ENCODE data around the gene CAPN6. TPM values are rescaled to one million over a fixed set of nuclear protein-coding genes. Genes with fewer than 3 reads are reported as not detected.

Gene CAPN6
- total and polyA plus RNA-seq, 2 donors (not counting 3 experiments of a cell fraction or from before 2014, with no cell fraction given) = not detected

DNA sequence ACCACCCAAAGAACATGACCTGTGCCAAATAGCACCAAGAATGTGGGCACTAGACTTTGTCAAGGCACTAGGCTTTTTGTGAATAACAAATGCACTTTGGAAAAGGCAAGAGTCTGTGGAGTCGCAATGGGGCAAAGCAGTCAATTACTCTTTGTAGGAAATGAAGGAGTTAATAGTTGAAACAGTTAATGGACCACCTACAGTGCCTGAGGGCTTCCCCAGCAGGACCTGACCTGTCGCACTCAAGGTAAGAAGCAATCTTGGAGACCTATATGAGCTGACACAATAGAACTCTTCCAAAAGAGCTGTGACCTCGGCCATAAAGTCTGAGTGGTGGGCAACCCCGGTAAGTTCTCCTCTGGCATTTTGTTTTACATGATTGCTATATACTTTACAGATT is 49.2 kb upstream of the CAPN6 start:
- POLR2A ChIA-PET = no interaction called here
- Histone ChIP-seq H3K27ac (ENCODE audit: insufficient read depth, low read depth, low read length) (no peak overlapping the region), H3K9me3 (replicated peaks; ENCODE audit: control insufficient read depth, insufficient read depth, low read length) (no peaks in the 10 kb centered on the region), H3K9ac (replicated peaks; ENCODE audit: extremely low read depth, insufficient read depth, low read length) (no peak overlapping the region), H3K4me1 (ENCODE audit: control insufficient read depth, extremely low read depth, insufficient read depth, low read length) (no peaks in the 10 kb centered on the region), H2AFZ (ENCODE audit: low read depth, low read length) (no peak overlapping the region), H3K79me2 (ENCODE audit: control insufficient read depth, insufficient read depth, low read length) (no peaks in the 10 kb centered on the region), H3K9me1 (replicated peaks; ENCODE audit: control insufficient read depth, extremely low read depth, insufficient read depth, low read length) (no peaks in the 10 kb centered on the region), H3K4me2 (ENCODE audit: insufficient read depth, low read length) (no peak overlapping the region), H4K20me1 (replicated peaks; ENCODE audit: control insufficient read depth, extremely low read depth, insufficient read depth, low read length) (no peaks in the 10 kb centered on the region), H3K4me3 (replicated peaks in 1 of 3; ENCODE audit: insufficient read depth in 1 of 3, low read depth in 1 of 3, low read length in 3 of 3) (no peak overlapping the region), H3K27me3 (ENCODE audit: control insufficient read depth in 2 of 2, insufficient read depth in 2 of 2, low read length in 2 of 2) (no peaks in the 10 kb centered on the region), H3K36me3 (ENCODE audit: control insufficient read depth in 2 of 2, extremely low read depth in 1 of 2, insufficient read depth in 2 of 2, low read length in 2 of 2) (no peaks in the 10 kb centered on the region)
- CTCF ChIA-PET = no interaction called here
- intact Hi-C loops (cut with micrococcal nuclease) (no loop called here), dilution Hi-C loops (cut with MboI; ENCODE audit: extremely low pct_ligation_motif_present, low sequenced_read_pairs) (no loop called here)
- no peak for DNase-seq (ENCODE audit: low read depth, low spot score)
- BruUV-seq (replicated peaks) = no TSS peak
- FAIRE-seq = no peak
- TF ChIP-seq POLR2A (IDR thresholded peaks at IDR 0.05; ENCODE audit: low read depth, low read length) (no peak), FOS (IDR thresholded peaks at IDR 0.05; ENCODE audit: borderline replicate concordance, insufficient read depth, low read length) (no peak), CTCF (IDR thresholded peaks at IDR 0.05; ENCODE audit: extremely low read depth in 1 of 2, insufficient read depth in 1 of 2, low read depth in 1 of 2, low read length in 2 of 2) (no peak), MYC (IDR thresholded peaks at IDR 0.05; ENCODE audit: low read depth, low read length) (no peak), POLR2AphosphoS5 (IDR thresholded peaks at IDR 0.05; ENCODE audit: insufficient read depth, low read depth, low read length) (no peak), EZH2 (IDR thresholded peaks at IDR 0.05; ENCODE audit: borderline replicate concordance, low read depth, low read length, severe bottlenecking) (no peak), JUN (IDR thresholded peaks at IDR 0.05; ENCODE audit: borderline replicate concordance, insufficient read depth, insufficient read length, low read depth) (no peak), GATA2 (IDR thresholded peaks at IDR 0.05; ENCODE audit: insufficient read depth, insufficient read length, low read depth, low read length) (no peak)
- TF ChIP-seq, protein P1, sequence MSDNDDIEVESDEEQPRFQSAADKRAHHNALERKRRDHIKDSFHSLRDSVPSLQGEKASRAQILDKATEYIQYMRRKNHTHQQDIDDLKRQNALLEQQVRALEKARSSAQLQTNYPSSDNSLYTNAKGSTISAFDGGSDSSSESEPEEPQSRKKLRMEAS (IDR thresholded peaks at IDR 0.05; ENCODE audit: insufficient read depth, insufficient read length) = no peak

All from endothelial cell of umbilical vein (primary cell).